ENCODE measurements around the gene PDE7B. TPM values are rescaled to one million over a fixed set of nuclear protein-coding genes. Genes with fewer than 3 reads are reported as not detected.

The PDE7B gene
- total RNA-seq, 1 donor from 2014 or later, result 11.1 TPM

- Mint-ChIP-seq H3K4me1 (ENCODE audit: low read depth) (no peaks in the 10 kb centered on the region), H3K4me3 (no peak overlapping the region), H3K9me3 (no peaks in the 10 kb centered on the region), H3K27me3 (ENCODE audit: insufficient read depth) (no peaks in the 10 kb centered on the region), H3K27ac (no peak overlapping the region), H3K36me3 (ENCODE audit: low read depth) (no peaks in the 10 kb centered on the region)
- DNase-seq (ENCODE audit: low spot score), result no peak
- intact Hi-C loops (cut with micrococcal nuclease), result no loop called here
Observed at GRCh38 chr6:136015531-136015930, 164.0 kb downstream of the PDE7B start.

DNA sequence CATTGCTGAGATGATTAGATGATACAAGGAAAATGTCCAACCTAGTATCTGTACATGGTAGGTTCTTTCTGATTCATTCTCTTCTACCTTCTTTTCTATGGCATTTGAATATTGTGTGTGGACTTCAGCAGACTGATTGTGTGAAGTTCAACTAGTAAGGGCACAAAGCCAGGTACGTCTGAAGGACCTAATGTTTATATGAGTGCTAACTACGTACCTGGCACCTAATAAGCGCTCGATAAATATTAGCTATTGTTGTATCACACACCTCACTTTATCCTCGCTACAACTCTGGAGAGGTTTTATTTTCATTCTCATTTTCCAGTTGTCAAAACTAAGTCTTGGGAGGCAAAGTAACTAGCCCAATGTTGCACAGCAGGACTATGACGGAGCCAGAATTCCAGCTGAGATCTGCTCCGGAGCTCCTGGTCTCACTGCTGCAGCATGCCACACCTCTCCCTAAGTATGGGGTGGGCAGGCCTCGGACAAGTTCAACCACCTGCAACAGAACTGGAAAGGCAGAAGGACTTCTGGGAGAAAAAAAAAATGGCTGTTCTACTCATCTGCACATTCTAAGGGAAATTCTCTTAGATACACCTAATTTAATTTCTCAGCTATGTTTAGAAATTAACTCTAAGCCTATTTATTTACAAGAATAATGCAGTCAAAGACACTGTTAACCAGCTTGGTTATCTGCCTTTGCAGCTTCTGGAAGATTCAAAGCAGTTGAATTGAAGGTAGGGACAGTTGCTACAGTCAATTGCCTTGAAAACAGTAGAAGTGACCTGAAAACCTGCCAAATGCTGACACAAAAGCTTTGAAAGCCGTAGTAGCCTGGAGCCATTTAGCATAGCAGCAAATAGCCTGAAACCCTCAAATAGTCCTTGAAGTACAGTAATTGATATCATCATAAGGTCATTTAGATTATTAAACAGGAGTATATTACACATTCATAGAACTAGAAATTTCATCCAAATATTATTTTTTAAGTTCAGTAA lies 165.0 kb downstream of the PDE7B start:
- no peak for DNase-seq (ENCODE audit: low spot score)
- H3K4me1 Mint-ChIP-seq (ENCODE audit: low read depth), result no peaks in the 10 kb centered on the region
- H3K4me3 Mint-ChIP-seq, result no peak overlapping the region
- no peaks in the 10 kb centered on the region for H3K27me3 Mint-ChIP-seq (ENCODE audit: insufficient read depth)
- intact Hi-C loops (cut with micrococcal nuclease), result no loop called here
- H3K36me3 Mint-ChIP-seq (ENCODE audit: low read depth), result no peaks in the 10 kb centered on the region
- H3K27ac Mint-ChIP-seq, result no peak overlapping the region
- no peaks in the 10 kb centered on the region for H3K9me3 Mint-ChIP-seq

DNA sequence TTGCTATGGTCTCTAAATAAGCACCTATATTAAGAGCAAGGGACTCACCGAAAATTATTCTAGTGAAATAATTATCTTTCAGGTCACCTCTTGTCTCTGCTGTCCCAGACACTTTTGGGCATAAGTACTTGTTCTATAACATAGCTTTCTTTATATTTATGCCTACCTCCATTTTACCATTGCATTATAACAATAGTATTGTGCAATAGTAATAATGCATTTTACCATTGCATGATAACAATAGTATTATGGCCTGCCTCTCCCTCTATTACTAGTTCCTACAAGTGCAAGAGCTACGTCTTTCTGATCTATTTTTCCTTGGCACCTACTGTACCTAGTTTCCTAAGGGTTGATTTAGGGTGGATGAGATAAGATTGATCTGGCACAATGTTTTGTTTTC lies 169.2 kb downstream of the PDE7B start:
- H3K27ac Mint-ChIP-seq, result no peak overlapping the region
- no peak overlapping the region for H3K4me3 Mint-ChIP-seq
- intact Hi-C loops (cut with micrococcal nuclease), result no loop called here
- no peaks in the 10 kb centered on the region for H3K4me1 Mint-ChIP-seq (ENCODE audit: low read depth)
- H3K9me3 Mint-ChIP-seq, result no peaks in the 10 kb centered on the region
- no peaks in the 10 kb centered on the region for H3K27me3 Mint-ChIP-seq (ENCODE audit: insufficient read depth)
- no peak for DNase-seq (ENCODE audit: low spot score)
- H3K36me3 Mint-ChIP-seq (ENCODE audit: low read depth), result no peaks in the 10 kb centered on the region

GRCh38 chr6:136022224-136022874 lies 170.8 kb downstream of the PDE7B start:
- intact Hi-C loops (cut with micrococcal nuclease), result no loop called here
- Mint-ChIP-seq H3K36me3 (ENCODE audit: low read depth) (no peaks in the 10 kb centered on the region), H3K9me3 (no peaks in the 10 kb centered on the region), H3K27me3 (ENCODE audit: insufficient read depth) (peaks cover 2% of the 10 kb centered on the region), H3K4me3 (no peak overlapping the region), H3K27ac (no peak overlapping the region), H3K4me1 (ENCODE audit: low read depth) (no peaks in the 10 kb centered on the region)
- no peak for DNase-seq (ENCODE audit: low spot score)

DNA sequence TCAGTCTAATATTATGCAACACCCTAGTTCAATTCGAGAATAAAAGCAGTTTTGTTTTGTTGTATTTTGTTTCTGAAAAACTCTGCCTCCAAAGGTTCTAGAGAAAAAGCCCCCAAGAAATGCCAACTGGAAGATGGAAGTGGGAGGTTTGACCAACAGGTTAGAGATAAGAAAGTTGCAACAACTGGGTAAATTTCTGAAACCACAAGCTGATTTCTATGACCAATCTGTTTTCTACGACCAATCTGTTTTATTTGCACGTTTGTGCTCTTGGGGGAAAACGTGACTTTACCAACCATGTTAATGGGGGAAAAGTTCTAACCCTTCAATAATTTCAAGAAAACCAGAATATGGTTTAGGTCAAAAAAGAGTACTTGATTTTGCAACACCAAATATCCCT lies 173.2 kb downstream of the PDE7B start:
- Mint-ChIP-seq H3K4me3 (no peak overlapping the region), H3K9me3 (no peaks in the 10 kb centered on the region), H3K27me3 (ENCODE audit: insufficient read depth) (peaks cover 6% of the 10 kb centered on the region), H3K27ac (no peak overlapping the region), H3K36me3 (ENCODE audit: low read depth) (no peaks in the 10 kb centered on the region), H3K4me1 (ENCODE audit: low read depth) (no peaks in the 10 kb centered on the region)
- DNase-seq (ENCODE audit: low spot score), result no peak
- intact Hi-C loops (cut with micrococcal nuclease), result no loop called here

- intact Hi-C loops (cut with micrococcal nuclease), result no loop called here
- no peak for DNase-seq (ENCODE audit: low spot score)
- Mint-ChIP-seq H3K4me1 (ENCODE audit: low read depth) (no peaks in the 10 kb centered on the region), H3K27me3 (ENCODE audit: insufficient read depth) (peaks cover 6% of the 10 kb centered on the region), H3K9me3 (no peaks in the 10 kb centered on the region), H3K36me3 (ENCODE audit: low read depth) (no peaks in the 10 kb centered on the region), H3K4me3 (no peak overlapping the region), H3K27ac (no peak overlapping the region)
Observed at GRCh38 chr6:136025736-136026135, 174.2 kb downstream of the PDE7B start.

DNA sequence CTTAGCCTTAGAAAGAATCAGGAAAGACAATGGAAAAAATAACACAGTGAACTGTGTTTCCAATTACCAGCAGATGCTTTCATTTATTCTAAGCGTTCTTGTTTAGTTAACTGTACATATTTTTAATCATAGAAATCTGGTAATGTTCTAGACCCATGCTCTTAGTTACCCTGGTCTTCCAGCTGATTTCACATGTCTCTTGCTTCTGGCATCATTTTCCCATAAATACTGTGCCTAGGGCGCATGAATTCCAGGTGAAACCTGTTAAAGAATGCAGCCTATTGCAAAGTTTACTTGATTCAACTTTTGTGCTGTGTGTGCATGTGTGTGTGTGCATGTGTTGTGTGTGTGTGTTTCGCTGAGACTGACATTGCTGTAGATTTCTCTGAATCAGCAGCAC lies 178.6 kb downstream of the PDE7B start:
- DNase-seq (ENCODE audit: low spot score), result no peak
- intact Hi-C loops (cut with micrococcal nuclease), result no loop called here
- no peak overlapping the region for H3K4me3 Mint-ChIP-seq
- no peaks in the 10 kb centered on the region for H3K36me3 Mint-ChIP-seq (ENCODE audit: low read depth)
- H3K27me3 Mint-ChIP-seq (ENCODE audit: insufficient read depth), result peaks cover 9% of the 10 kb centered on the region
- H3K9me3 Mint-ChIP-seq, result no peaks in the 10 kb centered on the region
- no peaks in the 10 kb centered on the region for H3K4me1 Mint-ChIP-seq (ENCODE audit: low read depth)
- H3K27ac Mint-ChIP-seq, result no peak overlapping the region

DNA sequence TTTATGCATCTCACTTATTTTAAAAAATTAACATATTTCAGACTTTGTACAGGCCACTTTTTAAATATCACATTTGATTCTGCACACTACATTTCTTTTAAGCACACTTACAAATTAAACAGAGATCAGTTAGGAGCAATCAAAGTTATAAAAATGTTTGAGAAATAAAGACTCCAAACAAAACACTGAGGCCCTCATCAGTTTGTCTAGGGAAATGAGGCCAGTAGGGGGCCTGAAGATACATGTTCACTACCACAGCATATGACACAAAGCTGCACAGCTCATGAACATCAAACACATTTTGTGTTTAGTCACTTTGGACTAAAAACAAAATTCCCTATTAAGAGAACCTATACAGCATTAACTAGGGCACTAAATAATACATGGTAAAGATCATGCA lies 180.5 kb downstream of the PDE7B start:
- Mint-ChIP-seq H3K27me3 (ENCODE audit: insufficient read depth) (peaks cover 9% of the 10 kb centered on the region), H3K27ac (no peak overlapping the region), H3K36me3 (ENCODE audit: low read depth) (no peaks in the 10 kb centered on the region), H3K4me3 (no peak overlapping the region), H3K4me1 (ENCODE audit: low read depth) (no peaks in the 10 kb centered on the region), H3K9me3 (no peaks in the 10 kb centered on the region)
- no peak for DNase-seq (ENCODE audit: low spot score)
- intact Hi-C loops (cut with micrococcal nuclease), result loop anchor here (1.0 kb wide), 1 partner anchor 194 kb away; no protein-coding TSS in a partner anchor

DNA sequence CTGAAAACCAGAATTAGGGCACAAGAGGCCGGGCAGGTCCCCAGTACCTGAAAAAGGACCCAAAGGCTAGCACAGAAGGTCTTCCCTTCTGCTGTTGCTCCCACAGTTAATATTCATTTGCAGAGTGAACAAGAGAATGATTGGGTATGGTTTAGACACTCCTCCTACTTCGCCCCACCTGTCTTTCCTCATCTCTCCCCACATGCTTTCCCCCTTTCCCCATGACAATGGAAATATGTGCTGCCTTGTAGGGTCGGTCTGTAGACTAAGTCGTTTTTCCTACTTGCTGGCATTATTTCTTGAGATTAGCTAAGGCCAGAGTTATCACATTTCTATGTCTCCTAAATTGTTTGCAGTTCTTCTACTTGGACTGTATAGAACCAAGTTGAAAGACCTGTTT lies 181.9 kb downstream of the PDE7B start:
- intact Hi-C loops (cut with micrococcal nuclease), result no loop called here
- Mint-ChIP-seq H3K4me1 (ENCODE audit: low read depth) (no peaks in the 10 kb centered on the region), H3K4me3 (no peak overlapping the region), H3K9me3 (no peaks in the 10 kb centered on the region), H3K27ac (no peak overlapping the region), H3K27me3 (ENCODE audit: insufficient read depth) (peaks cover 9% of the 10 kb centered on the region), H3K36me3 (ENCODE audit: low read depth) (no peaks in the 10 kb centered on the region)
- no peak for DNase-seq (ENCODE audit: low spot score)

DNA sequence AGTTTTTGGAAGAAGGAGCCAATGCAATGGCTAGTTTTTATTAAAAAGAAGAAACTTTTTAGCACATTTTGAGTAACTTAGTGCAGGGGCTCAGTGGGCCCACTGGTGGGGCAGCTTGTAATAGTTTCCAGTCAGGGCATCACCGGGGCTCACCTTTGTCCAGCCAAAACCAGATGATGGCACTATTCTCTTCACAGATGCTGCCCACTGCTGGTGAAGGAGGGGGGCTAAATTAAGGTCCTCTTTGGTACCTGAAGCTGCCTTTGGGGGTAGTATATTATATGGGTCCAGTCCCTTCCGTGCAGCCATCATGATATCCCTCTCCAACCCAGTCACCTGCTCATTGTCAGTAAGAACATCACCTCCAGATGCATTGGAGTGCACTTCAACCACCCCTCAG lies 182.9 kb downstream of the PDE7B start:
- Mint-ChIP-seq H3K4me3 (no peak overlapping the region), H3K9me3 (no peaks in the 10 kb centered on the region), H3K4me1 (ENCODE audit: low read depth) (no peaks in the 10 kb centered on the region), H3K36me3 (ENCODE audit: low read depth) (no peaks in the 10 kb centered on the region), H3K27me3 (ENCODE audit: insufficient read depth) (peaks cover 6% of the 10 kb centered on the region), H3K27ac (no peak overlapping the region)
- intact Hi-C loops (cut with micrococcal nuclease), result no loop called here
- DNase-seq (ENCODE audit: low spot score), result no peak

DNA sequence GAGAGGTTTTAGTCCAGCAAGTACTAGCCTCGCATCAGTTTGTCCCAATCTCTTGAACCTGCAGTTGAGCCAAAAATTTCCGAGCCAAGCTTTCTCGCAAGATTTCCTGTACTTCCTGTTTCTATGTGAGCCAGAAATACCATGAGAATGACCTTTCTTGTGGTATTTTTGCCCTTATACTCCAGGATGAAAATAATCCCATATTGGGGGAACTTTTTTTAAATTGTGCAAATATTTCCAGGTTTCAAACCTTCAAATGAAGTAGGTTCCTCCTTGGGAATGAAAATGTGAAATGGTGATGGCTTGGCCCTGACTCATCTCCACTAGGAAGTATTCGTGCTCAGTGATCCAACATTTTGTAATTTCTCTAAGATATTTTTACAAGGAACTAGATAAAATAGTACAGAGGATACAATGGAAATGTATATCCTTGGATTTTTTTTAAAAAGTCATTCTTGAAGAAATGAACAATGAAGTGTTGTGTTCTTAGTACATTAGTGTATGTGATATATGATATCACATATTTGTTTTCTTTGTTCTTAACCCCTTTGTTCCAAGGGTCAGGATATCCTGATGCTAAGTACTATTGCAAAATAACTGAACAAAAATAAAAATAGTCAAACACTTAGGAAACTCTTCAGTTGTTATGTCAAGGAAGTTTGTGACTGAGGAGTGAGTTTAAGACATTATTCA lies 184.0 kb downstream of the PDE7B start:
- Mint-ChIP-seq H3K4me1 (ENCODE audit: low read depth) (no peaks in the 10 kb centered on the region), H3K27me3 (ENCODE audit: insufficient read depth) (peaks cover 6% of the 10 kb centered on the region), H3K9me3 (no peaks in the 10 kb centered on the region), H3K4me3 (no peak overlapping the region), H3K36me3 (ENCODE audit: low read depth) (no peaks in the 10 kb centered on the region), H3K27ac (no peak overlapping the region)
- intact Hi-C loops (cut with micrococcal nuclease), result no loop called here
- DNase-seq (ENCODE audit: low spot score), result no peak

DNA sequence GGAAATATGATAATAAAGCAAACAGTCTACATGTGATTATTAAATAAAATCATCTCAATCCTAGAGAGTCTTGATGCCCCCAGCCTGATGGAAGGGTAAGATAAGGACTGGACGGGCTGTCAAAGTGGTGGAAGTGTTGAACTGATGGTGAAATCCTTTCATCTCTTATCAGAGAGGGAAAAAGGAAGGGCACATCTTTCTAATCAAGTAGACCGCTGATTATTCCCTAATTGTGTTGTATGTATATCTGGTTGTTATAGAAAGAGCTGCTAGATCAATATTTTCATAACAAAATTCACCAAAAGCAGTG lies 184.5 kb downstream of the PDE7B start:
- no peaks in the 10 kb centered on the region for H3K9me3 Mint-ChIP-seq
- H3K4me3 Mint-ChIP-seq, result no peak overlapping the region
- no peaks in the 10 kb centered on the region for H3K36me3 Mint-ChIP-seq (ENCODE audit: low read depth)
- peaks cover 6% of the 10 kb centered on the region for H3K27me3 Mint-ChIP-seq (ENCODE audit: insufficient read depth)
- intact Hi-C loops (cut with micrococcal nuclease), result no loop called here
- DNase-seq (ENCODE audit: low spot score), result no peak
- H3K4me1 Mint-ChIP-seq (ENCODE audit: low read depth), result no peaks in the 10 kb centered on the region
- no peak overlapping the region for H3K27ac Mint-ChIP-seq

DNA sequence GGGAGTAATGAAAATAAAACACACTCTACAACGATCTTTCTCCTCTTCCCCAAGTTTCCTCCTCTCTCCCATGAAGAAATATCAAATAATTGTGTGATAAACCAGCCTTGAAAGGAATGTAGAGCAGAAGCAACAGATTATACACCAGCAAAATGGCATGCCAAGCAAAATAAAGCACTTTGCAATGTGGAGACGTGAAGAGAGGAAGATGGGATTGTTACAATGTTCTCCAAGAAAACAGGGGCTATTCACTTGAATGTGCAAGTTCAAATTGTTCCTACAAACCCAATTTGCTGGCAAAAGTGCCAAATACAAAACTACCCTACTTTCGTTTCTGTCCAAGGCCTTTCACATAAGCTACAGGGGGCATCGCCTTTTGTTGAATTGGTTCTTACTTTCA lies 185.1 kb downstream of the PDE7B start:
- H3K27me3 Mint-ChIP-seq (ENCODE audit: insufficient read depth), result peaks cover 6% of the 10 kb centered on the region
- no peak overlapping the region for H3K27ac Mint-ChIP-seq
- no peaks in the 10 kb centered on the region for H3K36me3 Mint-ChIP-seq (ENCODE audit: low read depth)
- no peak overlapping the region for H3K4me3 Mint-ChIP-seq
- H3K9me3 Mint-ChIP-seq, result no peaks in the 10 kb centered on the region
- no peaks in the 10 kb centered on the region for H3K4me1 Mint-ChIP-seq (ENCODE audit: low read depth)
- DNase-seq (ENCODE audit: low spot score), result no peak
- intact Hi-C loops (cut with micrococcal nuclease), result no loop called here
